Left renal pelvis (tissue), 4 donors: Measurements from ENCODE around the gene TEFM. TPM values are rescaled to one million over a fixed set of nuclear protein-coding genes. Genes with fewer than 3 reads are reported as not detected.

Source experiments
- polyA plus RNA-seq, 4 donors: library from polyadenylated mRNA; unstranded; fragments of 120-200 nt; gene quantifications; one replicate each; pipeline ENCODE4 v1.2.1, GENCODE V29; 2013; ENCODE audit not compliant: insufficient read length in 4 of 4

Gene TEFM
- polyA plus RNA-seq, 4 donors = 21.3 to 26.8 (median 24.3) TPM

Other genes starting within 250 kb of the TEFM start
- 10 to 100 TPM; 14.8 to 24.1 (median 17.9) TPM for gene CRLF3, start 81.5 kb downstream of the TEFM start, polyA plus RNA-seq
- 1 to 10 TPM; 5.2 to 8.5 (median 7.1) TPM for gene ATAD5, start 74.3 kb downstream of the TEFM start, polyA plus RNA-seq
- gene ADAP2, start 15.7 kb upstream of the TEFM start, polyA plus RNA-seq = 1 to 10 TPM; 3.1 to 8.5 (median 3.5) TPM
- 10 to 100 TPM; 16.5 to 20.3 (median 17.9) TPM for gene RNF135, start 64.8 kb upstream of the TEFM start, polyA plus RNA-seq
- 10 to 100 TPM; 38.3 to 46.2 (median 41.9) TPM for gene NF1, start 188.7 kb upstream of the TEFM start, polyA plus RNA-seq